ENCODE results near the gene PARP15.

The PARP15 gene

GRCh38 chr3:122578069-122578740, 755 bp downstream of the PARP15 start:
- no peak overlapping the region for H3K4me2 ChIP-seq (ENCODE audit: low read depth, low read length, poor library complexity, severe bottlenecking)
- peaks cover 15% of the 10 kb centered on the region; the same call in 1 of the 2 replicates for H3K9me3 ChIP-seq (ENCODE audit: insufficient read depth, low read length)
- no peak overlapping the region for H3K9ac ChIP-seq (ENCODE audit: low read length)
- no peaks in the 10 kb centered on the region for H3K27me3 ChIP-seq (ENCODE audit: low read length)
- no peak for TF ChIP-seq EZH2phosphoT487 (conservative IDR thresholded peaks at IDR 0.05; ENCODE audit: low read length)
- no peak for TF ChIP-seq CTCF (IDR thresholded peaks at IDR 0.05; ENCODE audit: insufficient read depth, low read length, poor library complexity, severe bottlenecking)
- H3K36me3 ChIP-seq (ENCODE audit: low read length), result no peaks in the 10 kb centered on the region
- no peaks in the 10 kb centered on the region for H4K20me1 ChIP-seq (ENCODE audit: low read depth, low read length)
- no peaks in the 10 kb centered on the region for H3F3A ChIP-seq (ENCODE audit: insufficient read depth)
- H3K27ac ChIP-seq (ENCODE audit: low read depth, low read length), result no peak overlapping the region
- H3K79me2 ChIP-seq (ENCODE audit: insufficient read depth, low read length), result no peaks in the 10 kb centered on the region
- H3K4me3 ChIP-seq (ENCODE audit: insufficient read depth, low read length, poor library complexity, severe bottlenecking), result no peak overlapping the region
- no peak overlapping the region for H2AFZ ChIP-seq (ENCODE audit: low read depth, low read length, severe bottlenecking)
- no peaks in the 10 kb centered on the region for H3K9me2 ChIP-seq (replicated peaks; ENCODE audit: insufficient read depth, low read length)

DNA sequence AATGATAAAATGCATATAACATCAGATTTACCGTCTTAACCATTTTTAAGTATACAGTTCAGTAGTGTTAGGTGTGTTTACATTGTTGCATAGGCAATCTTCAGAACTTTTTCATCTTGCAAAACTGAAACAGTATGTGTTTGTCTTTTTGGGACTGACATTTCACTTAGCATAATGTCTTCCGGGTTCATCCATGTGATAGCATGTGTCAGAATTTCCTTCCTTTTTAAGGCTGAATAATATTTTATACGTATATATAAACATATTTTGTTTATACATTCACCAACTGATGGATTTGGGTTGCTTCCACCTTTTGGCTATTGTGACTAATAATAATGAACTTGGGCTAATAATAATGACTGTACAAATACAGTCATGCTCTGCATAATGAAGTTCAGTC, 3.0 kb downstream of the PARP15 start:
- Histone ChIP-seq H2AFZ (ENCODE audit: low read depth, low read length, severe bottlenecking) (no peak overlapping the region), H3K27me3 (ENCODE audit: low read length) (no peaks in the 10 kb centered on the region), H3K27ac (ENCODE audit: low read depth, low read length) (no peak overlapping the region), H3K4me2 (ENCODE audit: low read depth, low read length, poor library complexity, severe bottlenecking) (no peak overlapping the region), H3K9me3 (ENCODE audit: insufficient read depth, low read length) (peaks cover 15% of the 10 kb centered on the region; the same call in 1 of the 2 replicates), H4K20me1 (ENCODE audit: low read depth, low read length) (no peaks in the 10 kb centered on the region), H3K4me3 (ENCODE audit: insufficient read depth, low read length, poor library complexity, severe bottlenecking) (no peak overlapping the region), H3F3A (ENCODE audit: insufficient read depth) (no peaks in the 10 kb centered on the region), H3K36me3 (ENCODE audit: low read length) (no peaks in the 10 kb centered on the region), H3K9me2 (replicated peaks; ENCODE audit: insufficient read depth, low read length) (no peaks in the 10 kb centered on the region), H3K79me2 (ENCODE audit: insufficient read depth, low read length) (no peaks in the 10 kb centered on the region), H3K9ac (ENCODE audit: low read length) (no peak overlapping the region)
- TF ChIP-seq CTCF (IDR thresholded peaks at IDR 0.05; ENCODE audit: insufficient read depth, low read length, poor library complexity, severe bottlenecking) (no peak), EZH2phosphoT487 (conservative IDR thresholded peaks at IDR 0.05; ENCODE audit: low read length) (no peak)

DNA sequence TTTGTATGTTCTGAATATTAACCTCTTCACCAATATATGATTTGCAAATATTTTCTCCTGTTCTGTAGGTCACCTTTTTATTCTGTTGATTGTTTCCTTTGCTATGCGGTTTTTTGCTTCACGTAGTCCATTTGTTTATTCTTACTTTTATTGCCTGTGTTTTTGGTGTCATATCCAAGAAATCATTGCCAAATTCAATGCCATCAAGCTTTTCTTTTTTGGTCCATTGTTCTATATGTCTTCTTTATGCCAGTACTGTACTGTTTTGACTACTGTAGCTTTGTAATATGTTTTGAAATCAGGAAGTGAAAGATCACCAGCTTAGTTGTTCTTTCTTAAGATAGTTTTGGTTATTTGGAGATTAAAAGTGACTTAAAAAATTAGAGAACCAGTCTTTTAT, 4.2 kb downstream of the PARP15 start:
- no peak for TF ChIP-seq EZH2phosphoT487 (conservative IDR thresholded peaks at IDR 0.05; ENCODE audit: low read length)
- TF ChIP-seq CTCF (IDR thresholded peaks at IDR 0.05; ENCODE audit: insufficient read depth, low read length, poor library complexity, severe bottlenecking), result no peak
- H3K27me3 ChIP-seq (ENCODE audit: low read length), result no peaks in the 10 kb centered on the region
- no peaks in the 10 kb centered on the region for H3K79me2 ChIP-seq (ENCODE audit: insufficient read depth, low read length)
- no peaks in the 10 kb centered on the region for H4K20me1 ChIP-seq (ENCODE audit: low read depth, low read length)
- H3K9me3 ChIP-seq (ENCODE audit: insufficient read depth, low read length), result peaks cover 15% of the 10 kb centered on the region; the same call in 1 of the 2 replicates
- H3K36me3 ChIP-seq (ENCODE audit: low read length), result no peaks in the 10 kb centered on the region
- no peak overlapping the region for H2AFZ ChIP-seq (ENCODE audit: low read depth, low read length, severe bottlenecking)
- H3K4me3 ChIP-seq (ENCODE audit: insufficient read depth, low read length, poor library complexity, severe bottlenecking), result no peak overlapping the region
- H3K9ac ChIP-seq (ENCODE audit: low read length), result no peak overlapping the region
- no peak overlapping the region for H3K4me2 ChIP-seq (ENCODE audit: low read depth, low read length, poor library complexity, severe bottlenecking)
- no peak overlapping the region for H3K27ac ChIP-seq (ENCODE audit: low read depth, low read length)
- H3F3A ChIP-seq (ENCODE audit: insufficient read depth), result no peaks in the 10 kb centered on the region
- no peaks in the 10 kb centered on the region for H3K9me2 ChIP-seq (replicated peaks; ENCODE audit: insufficient read depth, low read length)

Data from SU-DHL-6 (cell line).